ENCODE measurements around the gene WDR83. TPM values are rescaled to one million over a fixed set of nuclear protein-coding genes. Genes with fewer than 3 reads are reported as not detected.

The WDR83 gene
- total and polyA plus RNA-seq, 2 of the 8 experiments (the other 6 are each of a cell fraction or from before 2014, with no cell fraction given), result 12.6 to 15.3 TPM

- peak; percentile 99 for FAIRE-seq
- peak overlapping the region; percentile 71; the same call in 1 of the 2 replicates for H3K27ac ChIP-seq (ENCODE audit: low read depth, low read length)
- no peak overlapping the region for H2BK12ac ChIP-seq (ENCODE audit: low read depth, low read length)
- H3K79me2 ChIP-seq (ENCODE audit: control insufficient read depth in 1 of 2, insufficient read depth in 2 of 2, low read length in 2 of 2), result no peaks in the 10 kb centered on the region
- no peak overlapping the region for H3K18ac ChIP-seq (ENCODE audit: extremely low read depth, low read length)
- no peaks in the 10 kb centered on the region for H3K23me2 ChIP-seq (ENCODE audit: low read depth, low read length)
- H3K4me2 ChIP-seq (ENCODE audit: insufficient read depth in 1 of 2, low read depth in 2 of 2, low read length in 2 of 2), result no peak overlapping the region
- peaks cover 4 to 14% of the 10 kb centered on the region in 2 experiments for H4K20me1 ChIP-seq (replicated peaks in 1 of 2; ENCODE audit: control insufficient read depth in 1 of 2, insufficient read depth in 2 of 2, low read length in 2 of 2)
- H4K8ac ChIP-seq (ENCODE audit: extremely low read depth, insufficient read depth, low read length), result no peak overlapping the region
- no peaks in the 10 kb centered on the region for H3K79me1 ChIP-seq (ENCODE audit: low read depth, low read length)
- H2AFZ ChIP-seq (ENCODE audit: low read length), result no peak overlapping the region
- ChIA-PET CTCF (ENCODE audit: partially characterized antibody) (interaction anchor here (0.8 to 1.1 kb wide), 4 partner anchors 12 to 125 kb away, joined by 3 read pairs; no protein-coding TSS in a partner anchor), POLR2A (ENCODE audit: partially characterized antibody) (interaction anchor here (0.5 to 2.1 kb wide), 21 partner anchors 8 to 450 kb away, joined by 3 to 23 read pairs (median 4); partner anchors contain the start of genes GET3 and TNPO2)
- H4K5ac ChIP-seq (ENCODE audit: insufficient read length, low read depth, low read length), result no peak overlapping the region
- no peak overlapping the region for H4K91ac ChIP-seq (replicated peaks; ENCODE audit: insufficient read length, low read length)
- H3K4ac ChIP-seq (replicated peaks; ENCODE audit: insufficient read length, low read depth, low read length), result no peak overlapping the region
- no peak overlapping the region for H3K4me3 ChIP-seq (ENCODE audit: extremely low read depth in 1 of 4, insufficient read depth in 2 of 4, low read depth in 3 of 4, low read length in 4 of 4)
- no peak overlapping the region for H3K14ac ChIP-seq (ENCODE audit: insufficient read length)
- H3K23ac ChIP-seq (ENCODE audit: insufficient read length), result no peak overlapping the region
- peaks cover 31 to 76% (median 54%) of the 10 kb centered on the region in 4 experiments for H3K36me3 ChIP-seq (ENCODE audit: control insufficient read depth in 2 of 4, insufficient read depth in 4 of 4, low read length in 3 of 4)
- H2AK5ac ChIP-seq (ENCODE audit: low read depth, low read length), result no peak overlapping the region
- 55% methylated on average over 9 of the region's 9 CpGs; no CpG with 5 or more reads in 1 of the 2 experiments for WGBS, 2 experiments (ENCODE audit: extremely low coverage in 1 of 2, insufficient coverage in 1 of 2, insufficient read length in 1 of 2, insufficient replicate concordance in 2 of 2, low coverage in 1 of 2, low lambda C conversion rate in 2 of 2, missing lambda C conversion rate in 1 of 2)
- H2BK5ac ChIP-seq (ENCODE audit: low read depth, low read length), result no peak overlapping the region
- no peak overlapping the region for H3K9ac ChIP-seq (replicated peaks in 1 of 4; ENCODE audit: extremely low read depth in 1 of 4, low read depth in 3 of 4, low read length in 3 of 4)
- H3K27me3 ChIP-seq (replicated peaks in 1 of 4; ENCODE audit: control insufficient read depth in 3 of 4, extremely low read depth in 1 of 4, insufficient read depth in 3 of 4, low read length in 3 of 4), result no peaks in the 10 kb centered on the region
- H2BK20ac ChIP-seq (ENCODE audit: low read length), result no peak overlapping the region
- no peak overlapping the region for H2BK15ac ChIP-seq (ENCODE audit: low read length)
- peaks cover 0 to 5% (median 2%) of the 10 kb centered on the region in 4 experiments; a peak in 2 of 7 replicates for H3K4me1 ChIP-seq (replicated peaks in 1 of 4; ENCODE audit: control insufficient read depth in 3 of 4, insufficient read depth in 4 of 4, low read length in 3 of 4)
- H2BK120ac ChIP-seq (replicated peaks; ENCODE audit: low read depth, low read length), result no peak overlapping the region
- H3K56ac ChIP-seq (replicated peaks; ENCODE audit: insufficient read length, low read depth, low read length), result no peak overlapping the region
- DNase-seq (ENCODE audit: low read depth in 1 of 2, low spot score in 2 of 2), result peak; percentile 82 to 89
- H3K9me3 ChIP-seq (ENCODE audit: insufficient read depth in 2 of 2, low read depth in 1 of 2, low read length in 1 of 2), result no peaks in the 10 kb centered on the region
- TF ChIP-seq SP4 (IDR thresholded peaks at IDR 0.05; ENCODE audit: low read length) (peak; percentile 74), PHF8 (conservative IDR thresholded peaks at IDR 0.05; ENCODE audit: low read depth, low read length) (no peak), KDM5A (IDR thresholded peaks at IDR 0.05; ENCODE audit: low read length) (no peak), RFX5 (IDR thresholded peaks at IDR 0.05; ENCODE audit: borderline replicate concordance, low read depth, low read length) (no peak), E2F6 (IDR thresholded peaks at IDR 0.05) (no peak), SP1 (IDR thresholded peaks at IDR 0.05; ENCODE audit: low read depth, low read length) (peak; percentile 99), CTCF (IDR thresholded peaks at IDR 0.05; ENCODE audit: control extremely low read depth in 1 of 3, insufficient read depth in 1 of 3, low read depth in 1 of 3, low read length in 3 of 3) (no peak), POLR2AphosphoS5 (IDR thresholded peaks at IDR 0.05; ENCODE audit: low read depth, low read length) (no peak), BACH1 (IDR thresholded peaks at IDR 0.05; ENCODE audit: low read length) (no peak), KDM4A (IDR thresholded peaks at IDR 0.05; ENCODE audit: low read depth, low read length, severe bottlenecking) (no peak), CHD2 (IDR thresholded peaks at IDR 0.05; ENCODE audit: low read length) (peak; percentile 87)
These were observed 36.4 kb downstream of the WDR83 start for GRCh38 chr19:12703046-12703445.

All from H1 (cell line).